Natural killer cell (primary cell): Measurements from ENCODE around the gene PM20D1. TPM values are rescaled to one million over a fixed set of nuclear protein-coding genes. Genes with fewer than 3 reads are reported as not detected.

ENCODE experiments used
- ATAC-seq, 3 donors: fragments of 150-1000 bp in 2 of 3; fragments of 200-7000 bp in 1 of 3; cut with Tn5 transposase; 1 replicate in 1 of 3; 2 replicates in 2 of 3; pipeline ENCODE4 v1.10.0; 2021; ENCODE audit warnings: mild to moderate bottlenecking in 2 of 3, moderate library complexity in 2 of 3
- DNase-seq, 2 donors: peaks; one replicate each; pipeline versions ENCODE4 v3.0.0 to v3.0.0-alpha.2; 2013 to 2021; ENCODE audit warnings: mixed read lengths in 1 of 2
- H3K27ac ChIP-seq: one replicate; pipeline ENCODE4 v1.5.1; 2013; ENCODE audit warnings: mild to moderate bottlenecking, low read length
- H3K27me3 ChIP-seq: one replicate; pipeline ENCODE4 v1.6.1; 2013; ENCODE audit warnings: low read length; ENCODE audit not compliant: control insufficient read depth, insufficient read depth
- H3K36me3 ChIP-seq: one replicate; pipeline ENCODE4 v1.6.1; 2013; ENCODE audit warnings: low read length; ENCODE audit not compliant: control insufficient read depth, insufficient read depth
- H3K4me1 ChIP-seq: one replicate; pipeline ENCODE4 v1.6.1; 2013; ENCODE audit warnings: low read length; ENCODE audit not compliant: control insufficient read depth, insufficient read depth
- H3K4me3 ChIP-seq: one replicate; pipeline ENCODE4 v1.5.1; 2013; ENCODE audit warnings: low read length
- H3K9me3 ChIP-seq: one replicate; pipeline ENCODE4 v1.6.1; 2013; ENCODE audit warnings: low read length; ENCODE audit not compliant: control insufficient read depth, insufficient read depth
- H3K27ac Mint-ChIP-seq, 2 donors: one replicate each; pipeline ENCODE4 v1.8.0; 2022; ENCODE audit warnings: mild to moderate bottlenecking in 2 of 2, mixed read lengths in 2 of 2, moderate library complexity in 1 of 2
- H3K27me3 Mint-ChIP-seq, 2 donors: one replicate each; pipeline ENCODE4 v1.8.0; 2022; ENCODE audit warnings: low read depth in 2 of 2, mixed read lengths in 2 of 2
- H3K36me3 Mint-ChIP-seq: one replicate; pipeline ENCODE4 v1.8.0; 2022; ENCODE audit warnings: mixed read lengths
- H3K4me1 Mint-ChIP-seq, 2 donors: one replicate each; pipeline ENCODE4 v1.8.0; 2022; ENCODE audit warnings: mixed read lengths in 2 of 2
- H3K4me3 Mint-ChIP-seq: one replicate; pipeline ENCODE4 v1.8.0; 2022; ENCODE audit warnings: mild to moderate bottlenecking, moderate library complexity, mixed read lengths
- H3K9me3 Mint-ChIP-seq, 2 donors: one replicate each; pipeline ENCODE4 v1.8.0; 2022; ENCODE audit warnings: mixed read lengths in 2 of 2
- WGBS: methylation state at CpG from one replicate; pipeline ENCODE4 v1.1.7; 2013; ENCODE audit warnings: missing lambda C conversion rate; ENCODE audit not compliant: insufficient coverage; 5-methylcytosine and 5-hydroxymethylcytosine counted together
- intact Hi-C: fragments of 100-400 bp; cut with micrococcal nuclease; formaldehyde crosslinking; loops from one replicate; pipeline ENCODE4 v1.14.2; 2022
- total RNA-seq, 4 donors: library from RNA; stranded (reverse); fragments of 120-200 nt in 1 of 4; gene quantifications; one replicate each; pipeline versions ENCODE4 v1.2.3 to v1.2.4, GENCODE V29; 2013 to 2022
- TF ChIP-seq, protein P1 (sequence below): fragments of 200-600 bp; IDR thresholded peaks from one replicate; pipeline ENCODE4 v1.8.0; 2022; ENCODE audit warnings: antibody characterized with exemption

The PM20D1 gene
- total RNA-seq, 3 donors from 2014 or later (not counting 1 experiment from before 2014, with no cell fraction given): 1.1 to 1.6 TPM; not detected in 1

DNA sequence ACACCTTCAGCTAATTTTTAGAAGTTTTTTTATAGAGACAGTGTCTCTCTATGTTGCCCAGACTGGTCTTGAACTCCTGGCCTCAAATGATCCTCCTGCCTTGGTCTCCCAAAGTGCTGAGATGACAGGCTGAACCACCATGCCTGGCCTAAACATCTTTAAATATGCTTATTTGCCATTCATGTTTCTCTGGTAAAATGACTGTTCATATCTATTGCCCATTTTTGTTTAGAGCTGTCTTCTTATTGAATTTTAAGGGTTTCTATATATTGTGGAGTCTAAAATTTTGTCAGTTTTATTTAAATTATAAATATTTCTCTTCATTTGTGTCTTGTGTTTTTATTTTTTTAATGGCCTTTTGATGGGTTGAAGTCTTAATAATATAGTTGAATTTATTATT, 3.0 kb upstream of the PM20D1 start:
- Histone ChIP-seq H3K27me3 (no peaks in the 10 kb centered on the region), H3K4me1 (peaks cover 11% of the 10 kb centered on the region), H3K4me3 (no peak overlapping the region), H3K9me3 (no peaks in the 10 kb centered on the region), H3K27ac (no peak overlapping the region), H3K36me3 (no peaks in the 10 kb centered on the region)
- H3K4me3 Mint-ChIP-seq: no peak overlapping the region
- ATAC-seq: no peak
- TF ChIP-seq, protein P1, sequence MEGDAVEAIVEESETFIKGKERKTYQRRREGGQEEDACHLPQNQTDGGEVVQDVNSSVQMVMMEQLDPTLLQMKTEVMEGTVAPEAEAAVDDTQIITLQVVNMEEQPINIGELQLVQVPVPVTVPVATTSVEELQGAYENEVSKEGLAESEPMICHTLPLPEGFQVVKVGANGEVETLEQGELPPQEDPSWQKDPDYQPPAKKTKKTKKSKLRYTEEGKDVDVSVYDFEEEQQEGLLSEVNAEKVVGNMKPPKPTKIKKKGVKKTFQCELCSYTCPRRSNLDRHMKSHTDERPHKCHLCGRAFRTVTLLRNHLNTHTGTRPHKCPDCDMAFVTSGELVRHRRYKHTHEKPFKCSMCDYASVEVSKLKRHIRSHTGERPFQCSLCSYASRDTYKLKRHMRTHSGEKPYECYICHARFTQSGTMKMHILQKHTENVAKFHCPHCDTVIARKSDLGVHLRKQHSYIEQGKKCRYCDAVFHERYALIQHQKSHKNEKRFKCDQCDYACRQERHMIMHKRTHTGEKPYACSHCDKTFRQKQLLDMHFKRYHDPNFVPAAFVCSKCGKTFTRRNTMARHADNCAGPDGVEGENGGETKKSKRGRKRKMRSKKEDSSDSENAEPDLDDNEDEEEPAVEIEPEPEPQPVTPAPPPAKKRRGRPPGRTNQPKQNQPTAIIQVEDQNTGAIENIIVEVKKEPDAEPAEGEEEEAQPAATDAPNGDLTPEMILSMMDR: no peak
- H3K27me3 Mint-ChIP-seq: peaks cover 0 to 3% of the 10 kb centered on the region in 2 donors
- no peaks in the 10 kb centered on the region for H3K9me3 Mint-ChIP-seq
- intact Hi-C loops: no loop called here
- no peak overlapping the region for H3K27ac Mint-ChIP-seq
- H3K4me1 Mint-ChIP-seq: peaks cover 1 to 14% of the 10 kb centered on the region in 2 donors
- H3K36me3 Mint-ChIP-seq: peaks cover 9% of the 10 kb centered on the region
- DNase-seq: no peak

DNA sequence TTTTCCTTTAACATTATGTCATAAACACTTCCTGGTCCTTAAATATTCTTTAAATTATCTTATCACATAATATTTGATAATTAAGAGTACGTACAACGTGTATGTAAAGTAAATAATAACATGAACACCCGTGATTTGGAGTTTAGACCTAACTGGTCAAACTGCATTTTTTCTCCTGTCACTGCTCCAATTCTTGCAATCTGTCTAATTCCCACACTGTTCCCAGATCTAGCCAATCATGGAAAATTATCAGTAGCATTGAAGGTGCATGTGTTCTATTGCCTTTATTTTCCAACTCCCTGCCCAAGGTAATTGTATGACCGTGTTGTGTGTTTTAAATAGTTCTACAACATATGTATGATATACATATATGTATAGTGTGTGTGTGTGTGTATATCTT, 2.1 kb upstream of the PM20D1 start:
- intact Hi-C loops: no loop called here
- no peak overlapping the region for H3K27ac ChIP-seq
- H3K27me3 ChIP-seq: no peaks in the 10 kb centered on the region
- Mint-ChIP-seq H3K4me3 (no peak overlapping the region), H3K27me3 (peaks cover 0 to 3% of the 10 kb centered on the region in 2 donors), H3K9me3 (no peaks in the 10 kb centered on the region), H3K36me3 (peaks cover 9% of the 10 kb centered on the region), H3K4me1 (peaks cover 0 to 13% of the 10 kb centered on the region in 2 donors), H3K27ac (no peak overlapping the region)
- H3K36me3 ChIP-seq: no peaks in the 10 kb centered on the region
- TF ChIP-seq, protein P1: no peak
- 96% methylated on average over 3 of the region's 4 CpGs for WGBS
- no peak for DNase-seq
- H3K9me3 ChIP-seq: no peaks in the 10 kb centered on the region
- peaks cover 10% of the 10 kb centered on the region for H3K4me1 ChIP-seq
- no peak for ATAC-seq
- no peak overlapping the region for H3K4me3 ChIP-seq

DNA sequence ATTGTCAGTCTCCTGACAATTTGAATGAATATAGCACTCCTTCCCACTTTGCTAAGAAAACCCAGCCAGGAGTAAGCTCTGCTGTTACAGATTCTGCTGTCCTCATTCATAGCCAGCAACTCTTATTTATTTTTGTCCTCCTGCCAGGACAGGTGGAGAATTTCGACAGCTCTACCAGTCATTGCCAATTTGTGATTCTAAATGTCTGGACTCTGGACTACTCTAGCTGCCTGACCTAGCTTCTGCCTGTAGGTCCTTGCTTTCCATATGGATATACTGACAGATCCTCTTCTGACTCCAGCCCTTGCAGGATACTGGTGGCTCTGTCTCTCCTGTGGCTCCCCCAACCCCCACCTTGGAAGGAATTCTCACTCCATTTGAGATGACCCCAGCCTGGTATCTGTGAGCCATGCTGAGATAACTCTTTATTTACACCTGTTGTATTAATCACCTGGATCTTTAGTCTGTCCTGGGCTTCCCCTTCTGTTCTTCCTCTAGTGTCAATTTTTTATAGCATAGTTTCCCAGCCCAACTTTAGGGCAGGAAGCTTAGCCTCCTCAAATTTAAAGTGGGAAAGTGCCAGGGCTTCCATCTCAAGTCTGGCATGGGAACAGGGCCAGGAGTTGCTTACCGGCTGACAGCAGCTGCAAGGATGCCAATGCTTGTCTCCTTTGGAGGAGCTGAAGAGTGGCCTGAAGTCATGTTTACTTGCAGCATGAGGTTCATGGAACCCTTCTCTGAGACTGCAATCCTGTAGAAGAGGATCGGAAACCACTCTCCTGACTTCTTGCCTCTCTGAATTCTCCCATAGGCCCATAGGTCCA, 6.7 kb downstream of the PM20D1 start:
- Histone ChIP-seq H3K9me3 (no peaks in the 10 kb centered on the region), H3K4me1 (peaks cover 2% of the 10 kb centered on the region), H3K27ac (no peak overlapping the region), H3K36me3 (no peaks in the 10 kb centered on the region), H3K4me3 (no peak overlapping the region), H3K27me3 (no peaks in the 10 kb centered on the region)
- H3K36me3 Mint-ChIP-seq: no peaks in the 10 kb centered on the region
- 93% methylated on average over 3 of the region's 3 CpGs for WGBS
- DNase-seq (no peak), ATAC-seq (no peak)
- no peaks in the 10 kb centered on the region for H3K9me3 Mint-ChIP-seq
- no peak overlapping the region for H3K27ac Mint-ChIP-seq
- peaks cover 0 to 2% of the 10 kb centered on the region in 2 donors for H3K27me3 Mint-ChIP-seq
- peaks cover 0 to 6% of the 10 kb centered on the region in 2 donors for H3K4me1 Mint-ChIP-seq
- intact Hi-C loops: no loop called here
- H3K4me3 Mint-ChIP-seq: no peak overlapping the region
- TF ChIP-seq, protein P1: no peak
